Mesenchymal stem cell (in vitro differentiated cells and primary cell): Measurements from ENCODE around the gene LYSMD2.
A peak's percentile ranks its signal among the peaks of the same experiment; 100 is the strongest.

Source experiments
- DNase-seq: peaks from one replicate; pipeline ENCODE4 v3.0.0-alpha.2; 2013
- H2AFZ ChIP-seq: one replicate; pipeline ENCODE4 v1.6.1; 2013; ENCODE audit warnings: low read depth, mild to moderate bottlenecking, control low read depth, inconsistent platforms, low read length, moderate library complexity
- H2AK5ac ChIP-seq: 2 replicates; pipeline ENCODE4 v1.6.1; 2013; ENCODE audit warnings: low read length, moderate library complexity, mild to moderate bottlenecking, inconsistent platforms; ENCODE audit not compliant: severe bottlenecking
- H2BK120ac ChIP-seq: one replicate; pipeline ENCODE4 v1.6.1; 2013; ENCODE audit warnings: low read depth, mild to moderate bottlenecking, inconsistent platforms, low read length, moderate library complexity
- H2BK12ac ChIP-seq, 2 experiments: one replicate each; pipeline ENCODE4 v1.6.1; 2013; ENCODE audit warnings: inconsistent platforms in 2 of 2, low read length in 2 of 2, mild to moderate bottlenecking in 2 of 2, moderate library complexity in 2 of 2, control low read depth in 1 of 2
- H2BK15ac ChIP-seq: one replicate; pipeline ENCODE4 v1.6.1; 2013; ENCODE audit warnings: mild to moderate bottlenecking, low read depth, inconsistent platforms; ENCODE audit not compliant: poor library complexity, severe bottlenecking
- H2BK5ac ChIP-seq: 2 replicates; pipeline ENCODE4 v1.6.1; 2013; ENCODE audit warnings: low read depth, mild to moderate bottlenecking, low read length, control low read depth, inconsistent platforms; ENCODE audit not compliant: poor library complexity, severe bottlenecking
- H3K14ac ChIP-seq, 2 experiments: one replicate each; pipeline ENCODE4 v1.6.1; 2013; ENCODE audit warnings: inconsistent platforms in 2 of 2, low read length in 2 of 2, control low read depth in 1 of 2, mild to moderate bottlenecking in 1 of 2, moderate library complexity in 1 of 2
- H3K18ac ChIP-seq, 2 experiments: one replicate each; pipeline ENCODE4 v1.6.1; 2013; ENCODE audit warnings: inconsistent platforms in 2 of 2, low read length in 2 of 2, control low read depth in 1 of 2, low read depth in 1 of 2, mild to moderate bottlenecking in 1 of 2
- H3K23ac ChIP-seq, 2 experiments: one replicate each; pipeline ENCODE4 v1.6.1; 2013; ENCODE audit warnings: inconsistent platforms in 2 of 2, low read length in 2 of 2, mild to moderate bottlenecking in 2 of 2, moderate library complexity in 2 of 2, control low read depth in 1 of 2
- H3K27ac ChIP-seq: 2 replicates; pipeline ENCODE4 v1.5.1; 2013; ENCODE audit warnings: mild to moderate bottlenecking, moderate library complexity, low read length, control low read depth, inconsistent platforms; ENCODE audit not compliant: poor library complexity, severe bottlenecking
- H3K27me3 ChIP-seq, 2 experiments: 2 replicates each; pipeline versions ENCODE4 v1.6.1 to v1.7.0; 2013; ENCODE audit warnings: low read length in 2 of 2, mild to moderate bottlenecking in 2 of 2, moderate library complexity in 2 of 2, control low read depth in 1 of 2, inconsistent platforms in 1 of 2; ENCODE audit not compliant: control insufficient read depth in 1 of 2, insufficient read depth in 1 of 2
- H3K36me3 ChIP-seq, 2 experiments: 2 replicates each; pipeline versions ENCODE4 v1.6.1 to v1.7.0; 2013; ENCODE audit warnings: low read length in 2 of 2, control low read depth in 1 of 2, inconsistent platforms in 1 of 2, low read depth in 1 of 2, mild to moderate bottlenecking in 1 of 2; ENCODE audit not compliant: insufficient read depth in 2 of 2, control insufficient read depth in 1 of 2
- H3K4ac ChIP-seq, 2 experiments: one replicate each; pipeline ENCODE4 v1.6.1; 2013; ENCODE audit warnings: inconsistent platforms in 2 of 2, low read length in 2 of 2, mild to moderate bottlenecking in 2 of 2, moderate library complexity in 2 of 2, control low read depth in 1 of 2, low read depth in 1 of 2
- H3K4me1 ChIP-seq: 2 replicates; pipeline ENCODE4 v1.6.1; 2013; ENCODE audit warnings: low read depth, low read length, control low read depth; ENCODE audit not compliant: control insufficient read depth, insufficient read depth
- H3K4me2 ChIP-seq: 2 replicates; pipeline ENCODE4 v1.6.1; 2013; ENCODE audit warnings: low read length, mild to moderate bottlenecking, inconsistent platforms; ENCODE audit not compliant: poor library complexity, severe bottlenecking
- H3K4me3 ChIP-seq, 2 experiments: 2 replicates each; pipeline versions ENCODE4 v1.5.1 to v1.7.0; 2013; ENCODE audit warnings: low read length in 2 of 2, mild to moderate bottlenecking in 2 of 2, control low read depth in 1 of 2, low read depth in 1 of 2; ENCODE audit not compliant: insufficient read depth in 1 of 2
- H3K79me1 ChIP-seq: replicated peaks from 2 replicates; pipeline ENCODE4 v1.6.1; 2013; ENCODE audit warnings: mild to moderate bottlenecking, control low read depth, low read length, inconsistent platforms; ENCODE audit not compliant: poor library complexity, severe bottlenecking
- H3K9ac ChIP-seq: 2 replicates; pipeline ENCODE4 v1.7.0; 2013; ENCODE audit warnings: mild to moderate bottlenecking, low read length, moderate library complexity
- H3K9me3 ChIP-seq: 2 replicates; pipeline ENCODE4 v1.7.0; 2013; ENCODE audit warnings: mild to moderate bottlenecking, low read length; ENCODE audit not compliant: control insufficient read depth
- H4K8ac ChIP-seq: one replicate; pipeline ENCODE4 v1.6.1; 2013; ENCODE audit warnings: inconsistent platforms, mild to moderate bottlenecking, low read length, moderate library complexity
- H4K91ac ChIP-seq: one replicate; pipeline ENCODE4 v1.6.1; 2013; ENCODE audit warnings: mild to moderate bottlenecking, low read length, inconsistent platforms
- WGBS: methylation state at CpG from one replicate; pipeline ENCODE4 v1.1.7; 2013; ENCODE audit warnings: mixed read lengths; 5-methylcytosine and 5-hydroxymethylcytosine counted together

Gene LYSMD2

GRCh38 chr15:51781506-51781905, 44.1 kb upstream of the LYSMD2 start:
- Histone ChIP-seq H2AFZ (no peak overlapping the region), H4K91ac (no peak overlapping the region), H3K14ac (no peak overlapping the region), H3K79me1 (no peaks in the 10 kb centered on the region), H3K36me3 (peaks cover 0 to 49% of the 10 kb centered on the region in 2 experiments), H3K9me3 (peaks cover 5% of the 10 kb centered on the region), H2BK5ac (no peak overlapping the region), H2BK15ac (no peak overlapping the region), H3K4me3 (no peak overlapping the region), H3K23ac (no peak overlapping the region), H2AK5ac (no peak overlapping the region), H3K4me1 (no peaks in the 10 kb centered on the region), H3K18ac (no peak overlapping the region), H3K4ac (no peak overlapping the region), H2BK12ac (no peak overlapping the region), H3K27me3 (no peaks in the 10 kb centered on the region), H3K9ac (no peak overlapping the region), H2BK120ac (no peak overlapping the region), H3K27ac (no peak overlapping the region), H3K4me2 (no peak overlapping the region), H4K8ac (no peak overlapping the region)
- 69% methylated on average over 2 of the region's 2 CpGs for WGBS
- no peak for DNase-seq

GRCh38 chr15:51780636-51781035, 43.2 kb upstream of the LYSMD2 start:
- no peak overlapping the region for H4K8ac ChIP-seq
- no peak overlapping the region for H2BK120ac ChIP-seq
- no peak overlapping the region for H3K9ac ChIP-seq
- H2BK12ac ChIP-seq: no peak overlapping the region
- H3K27ac ChIP-seq: no peak overlapping the region
- H3K4me1 ChIP-seq: no peaks in the 10 kb centered on the region
- no peak overlapping the region for H3K4ac ChIP-seq
- no peak overlapping the region for H2BK15ac ChIP-seq
- no peaks in the 10 kb centered on the region for H3K27me3 ChIP-seq
- no peak overlapping the region for H2BK5ac ChIP-seq
- peak; percentile 21 for DNase-seq
- H2AK5ac ChIP-seq: no peak overlapping the region
- H3K36me3 ChIP-seq: peaks cover 0 to 46% of the 10 kb centered on the region in 2 experiments
- H3K79me1 ChIP-seq: no peaks in the 10 kb centered on the region
- H3K4me2 ChIP-seq: no peak overlapping the region
- H3K23ac ChIP-seq: no peak overlapping the region
- no peak overlapping the region for H3K4me3 ChIP-seq
- WGBS: 83% methylated on average over 1 of the region's 1 CpG
- no peak overlapping the region for H4K91ac ChIP-seq
- peaks cover 5% of the 10 kb centered on the region for H3K9me3 ChIP-seq
- H3K18ac ChIP-seq: no peak overlapping the region
- H3K14ac ChIP-seq: no peak overlapping the region
- H2AFZ ChIP-seq: no peak overlapping the region

GRCh38 chr15:51776952-51777569, 39.6 kb upstream of the LYSMD2 start:
- H3K4me2 ChIP-seq: no peak overlapping the region
- H3K27me3 ChIP-seq: no peaks in the 10 kb centered on the region
- no peaks in the 10 kb centered on the region for H3K4me1 ChIP-seq
- H3K79me1 ChIP-seq: no peaks in the 10 kb centered on the region
- H2BK120ac ChIP-seq: no peak overlapping the region
- peaks cover 0 to 34% of the 10 kb centered on the region in 2 experiments for H3K36me3 ChIP-seq
- H3K9me3 ChIP-seq: peaks cover under 1% of the 10 kb centered on the region
- WGBS: 59% methylated on average over 5 of the region's 6 CpGs
- no peak overlapping the region for H2BK5ac ChIP-seq
- no peak overlapping the region for H2BK15ac ChIP-seq
- H3K14ac ChIP-seq: no peak overlapping the region
- no peak overlapping the region for H4K8ac ChIP-seq
- H2AK5ac ChIP-seq: no peak overlapping the region
- H3K4ac ChIP-seq: no peak overlapping the region
- H3K23ac ChIP-seq: no peak overlapping the region
- no peak overlapping the region for H4K91ac ChIP-seq
- H3K9ac ChIP-seq: no peak overlapping the region
- H2AFZ ChIP-seq: no peak overlapping the region
- no peak overlapping the region for H2BK12ac ChIP-seq
- no peak overlapping the region for H3K27ac ChIP-seq
- no peak overlapping the region for H3K18ac ChIP-seq
- peak; percentile 82 for DNase-seq
- no peak overlapping the region for H3K4me3 ChIP-seq

GRCh38 chr15:51775967-51776816, 38.7 kb upstream of the LYSMD2 start:
- Histone ChIP-seq H4K91ac (no peak overlapping the region), H3K36me3 (peaks cover 0 to 25% of the 10 kb centered on the region in 2 experiments), H3K4me3 (no peak overlapping the region), H3K9ac (no peak overlapping the region), H2AFZ (peak overlapping the region; percentile 56), H2BK120ac (no peak overlapping the region), H3K18ac (no peak overlapping the region), H2BK5ac (no peak overlapping the region), H3K4me1 (no peaks in the 10 kb centered on the region), H3K4me2 (no peak overlapping the region), H3K27me3 (no peaks in the 10 kb centered on the region), H2AK5ac (no peak overlapping the region), H3K9me3 (no peaks in the 10 kb centered on the region), H3K23ac (no peak overlapping the region), H3K4ac (no peak overlapping the region), H2BK12ac (no peak overlapping the region), H3K14ac (no peak overlapping the region), H3K79me1 (no peaks in the 10 kb centered on the region), H3K27ac (no peak overlapping the region), H2BK15ac (no peak overlapping the region), H4K8ac (no peak overlapping the region)
- DNase-seq: peak; percentile 60
- 51% methylated on average over 9 of the region's 11 CpGs for WGBS
